ENCODE data around the gene STX2.
"Not testable (repeated sequence)": the region's sequence is repeated elsewhere in the genome, so short reads cannot be mapped to it uniquely, and the experiment has no call there.

STX2 gene

GRCh38 chr12:130754234-130754901 is 84.7 kb downstream of the STX2 start:
- H3K27me3 ChIP-seq (replicated peaks; ENCODE audit: control insufficient read depth, insufficient read depth, low read length), result peaks cover 21% of the 10 kb centered on the region
- H3K4me1 ChIP-seq (ENCODE audit: control insufficient read depth, insufficient read depth, low read length), result no peaks in the 10 kb centered on the region
- no peak overlapping the region for H3K9ac ChIP-seq (ENCODE audit: low read length)
- no peak overlapping the region for H3K4me3 ChIP-seq (ENCODE audit: low read length)
- no peak for DNase-seq (ENCODE audit: low read depth)
- H3K9me3 ChIP-seq (ENCODE audit: control insufficient read depth, low read length), result no peaks in the 10 kb centered on the region
- no peaks in the 10 kb centered on the region for H3K36me3 ChIP-seq (ENCODE audit: control insufficient read depth, insufficient read depth, low read length, severe bottlenecking)

- no peaks in the 10 kb centered on the region for H3K36me3 ChIP-seq (ENCODE audit: control insufficient read depth, insufficient read depth, low read length, severe bottlenecking)
- DNase-seq (ENCODE audit: low read depth), result no peak
Observed at GRCh38 chr12:130752692-130753230, 86.3 kb downstream of the STX2 start.

GRCh38 chr12:130752037-130752436 is 87.0 kb downstream of the STX2 start:
- not testable (repeated sequence) for H3K4me1 ChIP-seq (ENCODE audit: control insufficient read depth, insufficient read depth, low read length); H3K36me3 ChIP-seq (ENCODE audit: control insufficient read depth, insufficient read depth, low read length, severe bottlenecking); H3K9ac ChIP-seq (ENCODE audit: low read length); DNase-seq (ENCODE audit: low read depth); H3K4me3 ChIP-seq (ENCODE audit: low read length); H3K9me3 ChIP-seq (ENCODE audit: control insufficient read depth, low read length)
- H3K27me3 ChIP-seq (replicated peaks; ENCODE audit: control insufficient read depth, insufficient read depth, low read length), result peaks cover 31% of the 10 kb centered on the region

More at GRCh38 chr12:130752692-130753230, 86.3 kb downstream of the STX2 start:
- H3K27me3 ChIP-seq (replicated peaks; ENCODE audit: control insufficient read depth, insufficient read depth, low read length), result peaks cover 29% of the 10 kb centered on the region
- no peak overlapping the region for H3K4me3 ChIP-seq (ENCODE audit: low read length)
- H3K4me1 ChIP-seq (ENCODE audit: control insufficient read depth, insufficient read depth, low read length), result peaks cover 3% of the 10 kb centered on the region
- no peak overlapping the region for H3K9ac ChIP-seq (ENCODE audit: low read length)
- H3K9me3 ChIP-seq (ENCODE audit: control insufficient read depth, low read length), result no peaks in the 10 kb centered on the region

GRCh38 chr12:130748786-130749185 is 90.3 kb downstream of the STX2 start:
- peaks cover 5% of the 10 kb centered on the region for H3K4me1 ChIP-seq (ENCODE audit: control insufficient read depth, insufficient read depth, low read length)
- no peak overlapping the region for H3K9ac ChIP-seq (ENCODE audit: low read length)
- H3K27me3 ChIP-seq (replicated peaks; ENCODE audit: control insufficient read depth, insufficient read depth, low read length), result peaks cover 31% of the 10 kb centered on the region
- H3K9me3 ChIP-seq (ENCODE audit: control insufficient read depth, low read length), result peaks cover 1% of the 10 kb centered on the region
- no peak overlapping the region for H3K4me3 ChIP-seq (ENCODE audit: low read length)
- H3K36me3 ChIP-seq (ENCODE audit: control insufficient read depth, insufficient read depth, low read length, severe bottlenecking), result no peaks in the 10 kb centered on the region
- DNase-seq (ENCODE audit: low read depth), result no peak

- Histone ChIP-seq H3K36me3 (ENCODE audit: control insufficient read depth, insufficient read depth, low read length, severe bottlenecking) (no peaks in the 10 kb centered on the region), H3K27me3 (replicated peaks; ENCODE audit: control insufficient read depth, insufficient read depth, low read length) (peaks cover 37% of the 10 kb centered on the region), H3K9ac (ENCODE audit: low read length) (no peak overlapping the region), H3K4me1 (ENCODE audit: control insufficient read depth, insufficient read depth, low read length) (peaks cover 5% of the 10 kb centered on the region), H3K4me3 (ENCODE audit: low read length) (peak overlapping the region; percentile 29), H3K9me3 (ENCODE audit: control insufficient read depth, low read length) (peaks cover 8% of the 10 kb centered on the region)
- peak; percentile 88 for DNase-seq (ENCODE audit: low read depth)
Observed at GRCh38 chr12:130747867-130748740, 90.9 kb downstream of the STX2 start.

GRCh38 chr12:130746546-130746945 is 92.5 kb downstream of the STX2 start:
- Histone ChIP-seq H3K4me3 (ENCODE audit: low read length) (no peak overlapping the region), H3K4me1 (ENCODE audit: control insufficient read depth, insufficient read depth, low read length) (peaks cover 5% of the 10 kb centered on the region), H3K9me3 (ENCODE audit: control insufficient read depth, low read length) (peaks cover 9% of the 10 kb centered on the region), H3K9ac (ENCODE audit: low read length) (no peak overlapping the region), H3K27me3 (replicated peaks; ENCODE audit: control insufficient read depth, insufficient read depth, low read length) (peaks cover 40% of the 10 kb centered on the region), H3K36me3 (ENCODE audit: control insufficient read depth, insufficient read depth, low read length, severe bottlenecking) (no peaks in the 10 kb centered on the region)
- DNase-seq (ENCODE audit: low read depth), result no peak

- no peaks in the 10 kb centered on the region for H3K36me3 ChIP-seq (ENCODE audit: control insufficient read depth, insufficient read depth, low read length, severe bottlenecking)
- peaks cover 12% of the 10 kb centered on the region for H3K9me3 ChIP-seq (ENCODE audit: control insufficient read depth, low read length)
- no peak overlapping the region for H3K4me3 ChIP-seq (ENCODE audit: low read length)
- no peak for DNase-seq (ENCODE audit: low read depth)
- no peak overlapping the region for H3K9ac ChIP-seq (ENCODE audit: low read length)
- peaks cover 33% of the 10 kb centered on the region for H3K27me3 ChIP-seq (replicated peaks; ENCODE audit: control insufficient read depth, insufficient read depth, low read length)
- H3K4me1 ChIP-seq (ENCODE audit: control insufficient read depth, insufficient read depth, low read length), result peaks cover 5% of the 10 kb centered on the region
Observed at GRCh38 chr12:130745921-130746320, 93.1 kb downstream of the STX2 start.

GRCh38 chr12:130744274-130744673 is 94.8 kb downstream of the STX2 start:
- H3K27me3 ChIP-seq (replicated peaks; ENCODE audit: control insufficient read depth, insufficient read depth, low read length), result peaks cover 23% of the 10 kb centered on the region
- H3K4me1 ChIP-seq (ENCODE audit: control insufficient read depth, insufficient read depth, low read length), result peaks cover 5% of the 10 kb centered on the region
- no peak for DNase-seq (ENCODE audit: low read depth)
- no peak overlapping the region for H3K4me3 ChIP-seq (ENCODE audit: low read length)
- H3K9me3 ChIP-seq (ENCODE audit: control insufficient read depth, low read length), result peaks cover 12% of the 10 kb centered on the region
- no peaks in the 10 kb centered on the region for H3K36me3 ChIP-seq (ENCODE audit: control insufficient read depth, insufficient read depth, low read length, severe bottlenecking)
- no peak overlapping the region for H3K9ac ChIP-seq (ENCODE audit: low read length)

GRCh38 chr12:130743606-130744005 is 95.4 kb downstream of the STX2 start:
- Histone ChIP-seq H3K9ac (ENCODE audit: low read length) (no peak overlapping the region), H3K27me3 (replicated peaks; ENCODE audit: control insufficient read depth, insufficient read depth, low read length) (peaks cover 20% of the 10 kb centered on the region), H3K4me3 (ENCODE audit: low read length) (no peak overlapping the region), H3K4me1 (ENCODE audit: control insufficient read depth, insufficient read depth, low read length) (peaks cover 5% of the 10 kb centered on the region), H3K9me3 (ENCODE audit: control insufficient read depth, low read length) (peaks cover 12% of the 10 kb centered on the region), H3K36me3 (ENCODE audit: control insufficient read depth, insufficient read depth, low read length, severe bottlenecking) (no peaks in the 10 kb centered on the region)
- DNase-seq (ENCODE audit: low read depth), result no peak

GRCh38 chr12:130743176-130743575 is 95.9 kb downstream of the STX2 start:
- Histone ChIP-seq H3K9ac (ENCODE audit: low read length) (no peak overlapping the region), H3K4me3 (ENCODE audit: low read length) (no peak overlapping the region), H3K9me3 (ENCODE audit: control insufficient read depth, low read length) (peaks cover 12% of the 10 kb centered on the region), H3K4me1 (ENCODE audit: control insufficient read depth, insufficient read depth, low read length) (peaks cover 5% of the 10 kb centered on the region), H3K27me3 (replicated peaks; ENCODE audit: control insufficient read depth, insufficient read depth, low read length) (peaks cover 16% of the 10 kb centered on the region), H3K36me3 (ENCODE audit: control insufficient read depth, insufficient read depth, low read length, severe bottlenecking) (no peaks in the 10 kb centered on the region)
- no peak for DNase-seq (ENCODE audit: low read depth)

GRCh38 chr12:130742716-130743115 is 96.3 kb downstream of the STX2 start:
- DNase-seq (ENCODE audit: low read depth), result no peak
- H3K27me3 ChIP-seq (replicated peaks; ENCODE audit: control insufficient read depth, insufficient read depth, low read length), result peaks cover 15% of the 10 kb centered on the region
- peaks cover 12% of the 10 kb centered on the region for H3K9me3 ChIP-seq (ENCODE audit: control insufficient read depth, low read length)
- peaks cover 1% of the 10 kb centered on the region for H3K4me1 ChIP-seq (ENCODE audit: control insufficient read depth, insufficient read depth, low read length)
- no peak overlapping the region for H3K9ac ChIP-seq (ENCODE audit: low read length)
- H3K4me3 ChIP-seq (ENCODE audit: low read length), result no peak overlapping the region
- H3K36me3 ChIP-seq (ENCODE audit: control insufficient read depth, insufficient read depth, low read length, severe bottlenecking), result no peaks in the 10 kb centered on the region
